ENCODE data around the gene UFM1.

DNA sequence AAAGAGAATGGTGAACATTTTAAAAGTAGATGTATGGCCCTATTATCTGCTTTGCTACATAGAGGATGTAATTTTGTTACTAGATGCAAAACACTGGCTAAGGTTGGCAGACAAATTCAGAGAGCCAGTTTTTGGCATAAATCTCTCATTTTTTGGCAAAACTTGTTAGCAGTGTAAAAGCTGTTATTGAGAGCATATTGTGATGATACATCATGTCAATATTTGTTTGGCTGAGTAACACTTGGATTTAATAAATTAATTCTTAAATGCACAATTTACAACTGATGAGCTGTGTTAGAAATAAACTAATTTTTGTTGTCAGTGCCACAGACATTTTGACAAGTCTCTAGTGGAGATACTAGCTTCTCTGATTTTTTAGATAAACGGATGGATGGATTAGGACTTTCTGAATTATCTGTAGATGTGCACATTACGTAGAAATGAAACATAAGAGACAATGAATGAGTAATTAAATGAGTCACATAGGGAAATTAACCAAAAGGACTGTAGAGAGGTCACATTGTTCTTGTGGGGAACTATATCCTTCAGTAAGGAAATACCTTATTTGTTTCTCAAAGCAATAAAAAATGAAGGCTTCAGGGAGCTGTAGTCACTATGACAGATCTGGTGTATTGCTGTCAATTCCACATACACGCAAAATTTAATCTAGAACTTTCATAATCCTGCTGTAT lies 17.4 kb downstream of the UFM1 start:
- TF ChIP-seq, protein P1, sequence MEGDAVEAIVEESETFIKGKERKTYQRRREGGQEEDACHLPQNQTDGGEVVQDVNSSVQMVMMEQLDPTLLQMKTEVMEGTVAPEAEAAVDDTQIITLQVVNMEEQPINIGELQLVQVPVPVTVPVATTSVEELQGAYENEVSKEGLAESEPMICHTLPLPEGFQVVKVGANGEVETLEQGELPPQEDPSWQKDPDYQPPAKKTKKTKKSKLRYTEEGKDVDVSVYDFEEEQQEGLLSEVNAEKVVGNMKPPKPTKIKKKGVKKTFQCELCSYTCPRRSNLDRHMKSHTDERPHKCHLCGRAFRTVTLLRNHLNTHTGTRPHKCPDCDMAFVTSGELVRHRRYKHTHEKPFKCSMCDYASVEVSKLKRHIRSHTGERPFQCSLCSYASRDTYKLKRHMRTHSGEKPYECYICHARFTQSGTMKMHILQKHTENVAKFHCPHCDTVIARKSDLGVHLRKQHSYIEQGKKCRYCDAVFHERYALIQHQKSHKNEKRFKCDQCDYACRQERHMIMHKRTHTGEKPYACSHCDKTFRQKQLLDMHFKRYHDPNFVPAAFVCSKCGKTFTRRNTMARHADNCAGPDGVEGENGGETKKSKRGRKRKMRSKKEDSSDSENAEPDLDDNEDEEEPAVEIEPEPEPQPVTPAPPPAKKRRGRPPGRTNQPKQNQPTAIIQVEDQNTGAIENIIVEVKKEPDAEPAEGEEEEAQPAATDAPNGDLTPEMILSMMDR (conservative IDR thresholded peaks at IDR 0.05 in 1 of 2, IDR thresholded peaks at IDR 0.05 in 1 of 2; ENCODE audit: low read depth in 1 of 2, low read length in 2 of 2): no peak
- no peak for TF ChIP-seq EZH2 (IDR thresholded peaks at IDR 0.05; ENCODE audit: low read length, missing control alignments)

Measured in fibroblast of lung (primary cell).